ENCODE measurements around the gene PPFIBP1. TPM values are rescaled to one million over a fixed set of nuclear protein-coding genes. Genes with fewer than 3 reads are reported as not detected.

Gene PPFIBP1
- total RNA-seq, 1 experiment from 2014 or later, result 1.2 TPM

GRCh38 chr12:27549801-27550652, 26.0 kb downstream of the PPFIBP1 start:
- no peak for DNase-seq
- no peak overlapping the region for H3K9ac ChIP-seq (ENCODE audit: low read length)
- H3K36me3 ChIP-seq (ENCODE audit: insufficient read depth, low read length), result no peaks in the 10 kb centered on the region
- no peaks in the 10 kb centered on the region for H4K20me1 ChIP-seq (ENCODE audit: insufficient read depth, low read depth, low read length)
- no peak overlapping the region for H3K27ac ChIP-seq (ENCODE audit: low read length)
- H3K79me2 ChIP-seq (ENCODE audit: low read length), result no peaks in the 10 kb centered on the region
- H3K4me3 ChIP-seq (ENCODE audit: low read length), result no peak overlapping the region
- H3K9me3 ChIP-seq (ENCODE audit: low read length), result no peaks in the 10 kb centered on the region
- no peaks in the 10 kb centered on the region for H3K9me2 ChIP-seq (replicated peaks; ENCODE audit: insufficient read depth, low read length)
- no peaks in the 10 kb centered on the region for H3K4me1 ChIP-seq (ENCODE audit: low read length)
- no peak overlapping the region for H3K4me2 ChIP-seq (ENCODE audit: low read depth, low read length, poor library complexity, severe bottlenecking)
- no peak overlapping the region for H2AFZ ChIP-seq (ENCODE audit: low read length)
- H3K27me3 ChIP-seq (ENCODE audit: low read length), result no peaks in the 10 kb centered on the region

GRCh38 chr12:27550653-27550975, 26.6 kb downstream of the PPFIBP1 start:
- no peak overlapping the region for H3K9ac ChIP-seq (ENCODE audit: low read length)
- H3K36me3 ChIP-seq (ENCODE audit: insufficient read depth, low read length), result no peaks in the 10 kb centered on the region
- no peak overlapping the region for H3K4me3 ChIP-seq (ENCODE audit: low read length)
- no peaks in the 10 kb centered on the region for H3K4me1 ChIP-seq (ENCODE audit: low read length)
- no peaks in the 10 kb centered on the region for H3K27me3 ChIP-seq (ENCODE audit: low read length)
- H4K20me1 ChIP-seq (ENCODE audit: insufficient read depth, low read depth, low read length), result no peaks in the 10 kb centered on the region
- no peak overlapping the region for H3K27ac ChIP-seq (ENCODE audit: low read length)
- no peaks in the 10 kb centered on the region for H3K9me2 ChIP-seq (replicated peaks; ENCODE audit: insufficient read depth, low read length)
- no peak overlapping the region for H2AFZ ChIP-seq (ENCODE audit: low read length)
- no peaks in the 10 kb centered on the region for H3K79me2 ChIP-seq (ENCODE audit: low read length)
- DNase-seq, result no peak
- H3K4me2 ChIP-seq (ENCODE audit: low read depth, low read length, poor library complexity, severe bottlenecking), result no peak overlapping the region
- no peaks in the 10 kb centered on the region for H3K9me3 ChIP-seq (ENCODE audit: low read length)

- no peaks in the 10 kb centered on the region for H3K9me3 ChIP-seq (ENCODE audit: low read length)
- no peak overlapping the region for H3K27ac ChIP-seq (ENCODE audit: low read length)
- no peak overlapping the region for H2AFZ ChIP-seq (ENCODE audit: low read length)
- no peaks in the 10 kb centered on the region for H3K79me2 ChIP-seq (ENCODE audit: low read length)
- no peaks in the 10 kb centered on the region for H3K4me1 ChIP-seq (ENCODE audit: low read length)
- no peak overlapping the region for H3K4me3 ChIP-seq (ENCODE audit: low read length)
- no peaks in the 10 kb centered on the region for H3K27me3 ChIP-seq (ENCODE audit: low read length)
- no peak overlapping the region for H3K9ac ChIP-seq (ENCODE audit: low read length)
- H4K20me1 ChIP-seq (ENCODE audit: insufficient read depth, low read depth, low read length), result no peaks in the 10 kb centered on the region
- no peaks in the 10 kb centered on the region for H3K36me3 ChIP-seq (ENCODE audit: insufficient read depth, low read length)
- no peak for DNase-seq
- H3K4me2 ChIP-seq (ENCODE audit: low read depth, low read length, poor library complexity, severe bottlenecking), result no peak overlapping the region
- no peaks in the 10 kb centered on the region for H3K9me2 ChIP-seq (replicated peaks; ENCODE audit: insufficient read depth, low read length)
Measured at GRCh38 chr12:27551172-27551840, 27.3 kb downstream of the PPFIBP1 start.

GRCh38 chr12:27552235-27552634, 28.2 kb downstream of the PPFIBP1 start:
- Histone ChIP-seq H3K27ac (ENCODE audit: low read length) (no peak overlapping the region), H4K20me1 (ENCODE audit: insufficient read depth, low read depth, low read length) (no peaks in the 10 kb centered on the region), H3K27me3 (ENCODE audit: low read length) (no peaks in the 10 kb centered on the region), H2AFZ (ENCODE audit: low read length) (no peak overlapping the region), H3K36me3 (ENCODE audit: insufficient read depth, low read length) (no peaks in the 10 kb centered on the region), H3K9me2 (replicated peaks; ENCODE audit: insufficient read depth, low read length) (no peaks in the 10 kb centered on the region), H3K9ac (ENCODE audit: low read length) (no peak overlapping the region), H3K4me1 (ENCODE audit: low read length) (no peaks in the 10 kb centered on the region), H3K4me2 (ENCODE audit: low read depth, low read length, poor library complexity, severe bottlenecking) (no peak overlapping the region), H3K79me2 (ENCODE audit: low read length) (no peaks in the 10 kb centered on the region), H3K4me3 (ENCODE audit: low read length) (no peak overlapping the region), H3K9me3 (ENCODE audit: low read length) (no peaks in the 10 kb centered on the region)
- DNase-seq, result no peak

- Histone ChIP-seq H3K4me3 (ENCODE audit: low read length) (no peak overlapping the region), H3K36me3 (ENCODE audit: insufficient read depth, low read length) (no peaks in the 10 kb centered on the region), H3K79me2 (ENCODE audit: low read length) (no peaks in the 10 kb centered on the region), H4K20me1 (ENCODE audit: insufficient read depth, low read depth, low read length) (no peaks in the 10 kb centered on the region), H3K9ac (ENCODE audit: low read length) (no peak overlapping the region), H3K27ac (ENCODE audit: low read length) (no peak overlapping the region), H3K9me3 (ENCODE audit: low read length) (no peaks in the 10 kb centered on the region), H3K9me2 (replicated peaks; ENCODE audit: insufficient read depth, low read length) (no peaks in the 10 kb centered on the region), H3K27me3 (ENCODE audit: low read length) (no peaks in the 10 kb centered on the region), H3K4me2 (ENCODE audit: low read depth, low read length, poor library complexity, severe bottlenecking) (no peak overlapping the region), H3K4me1 (ENCODE audit: low read length) (no peaks in the 10 kb centered on the region), H2AFZ (ENCODE audit: low read length) (no peak overlapping the region)
- DNase-seq, result no peak
Measured at GRCh38 chr12:27552886-27553560, 29.0 kb downstream of the PPFIBP1 start.

GRCh38 chr12:27553941-27554340, 29.9 kb downstream of the PPFIBP1 start:
- no peak overlapping the region for H3K9ac ChIP-seq (ENCODE audit: low read length)
- H3K4me2 ChIP-seq (ENCODE audit: low read depth, low read length, poor library complexity, severe bottlenecking), result no peak overlapping the region
- DNase-seq, result no peak
- no peak overlapping the region for H2AFZ ChIP-seq (ENCODE audit: low read length)
- no peaks in the 10 kb centered on the region for H3K36me3 ChIP-seq (ENCODE audit: insufficient read depth, low read length)
- H3K9me3 ChIP-seq (ENCODE audit: low read length), result no peaks in the 10 kb centered on the region
- H3K9me2 ChIP-seq (replicated peaks; ENCODE audit: insufficient read depth, low read length), result no peaks in the 10 kb centered on the region
- no peaks in the 10 kb centered on the region for H3K79me2 ChIP-seq (ENCODE audit: low read length)
- no peaks in the 10 kb centered on the region for H3K27me3 ChIP-seq (ENCODE audit: low read length)
- no peaks in the 10 kb centered on the region for H4K20me1 ChIP-seq (ENCODE audit: insufficient read depth, low read depth, low read length)
- no peak overlapping the region for H3K27ac ChIP-seq (ENCODE audit: low read length)
- H3K4me1 ChIP-seq (ENCODE audit: low read length), result no peaks in the 10 kb centered on the region
- H3K4me3 ChIP-seq (ENCODE audit: low read length), result no peak overlapping the region

- no peak overlapping the region for H3K4me2 ChIP-seq (ENCODE audit: low read depth, low read length, poor library complexity, severe bottlenecking)
- no peaks in the 10 kb centered on the region for H3K9me2 ChIP-seq (replicated peaks; ENCODE audit: insufficient read depth, low read length)
- H3K27ac ChIP-seq (ENCODE audit: low read length), result no peak overlapping the region
- H3K79me2 ChIP-seq (ENCODE audit: low read length), result no peaks in the 10 kb centered on the region
- H3K9me3 ChIP-seq (ENCODE audit: low read length), result no peaks in the 10 kb centered on the region
- no peaks in the 10 kb centered on the region for H3K36me3 ChIP-seq (ENCODE audit: insufficient read depth, low read length)
- no peak overlapping the region for H3K9ac ChIP-seq (ENCODE audit: low read length)
- no peaks in the 10 kb centered on the region for H3K27me3 ChIP-seq (ENCODE audit: low read length)
- no peak overlapping the region for H3K4me3 ChIP-seq (ENCODE audit: low read length)
- no peak overlapping the region for H2AFZ ChIP-seq (ENCODE audit: low read length)
- H3K4me1 ChIP-seq (ENCODE audit: low read length), result no peaks in the 10 kb centered on the region
- no peaks in the 10 kb centered on the region for H4K20me1 ChIP-seq (ENCODE audit: insufficient read depth, low read depth, low read length)
- no peak for DNase-seq
Measured at GRCh38 chr12:27554421-27555186, 30.6 kb downstream of the PPFIBP1 start.

- H3K27me3 ChIP-seq (ENCODE audit: low read length), result no peaks in the 10 kb centered on the region
- no peaks in the 10 kb centered on the region for H3K9me2 ChIP-seq (replicated peaks; ENCODE audit: insufficient read depth, low read length)
- no peak overlapping the region for H3K4me2 ChIP-seq (ENCODE audit: low read depth, low read length, poor library complexity, severe bottlenecking)
- no peaks in the 10 kb centered on the region for H4K20me1 ChIP-seq (ENCODE audit: insufficient read depth, low read depth, low read length)
- no peak overlapping the region for H2AFZ ChIP-seq (ENCODE audit: low read length)
- H3K9me3 ChIP-seq (ENCODE audit: low read length), result no peaks in the 10 kb centered on the region
- H3K4me3 ChIP-seq (ENCODE audit: low read length), result no peak overlapping the region
- no peak overlapping the region for H3K27ac ChIP-seq (ENCODE audit: low read length)
- H3K36me3 ChIP-seq (ENCODE audit: insufficient read depth, low read length), result no peaks in the 10 kb centered on the region
- no peak for DNase-seq
- no peaks in the 10 kb centered on the region for H3K4me1 ChIP-seq (ENCODE audit: low read length)
- no peak overlapping the region for H3K9ac ChIP-seq (ENCODE audit: low read length)
- no peaks in the 10 kb centered on the region for H3K79me2 ChIP-seq (ENCODE audit: low read length)
Measured at GRCh38 chr12:27555361-27555760, 31.4 kb downstream of the PPFIBP1 start.
